SK-N-SH (cell line): ENCODE results near the gene TIMM10. TPM values are rescaled to one million over a fixed set of nuclear protein-coding genes. Genes with fewer than 3 reads are reported as not detected.

Source experiments
- CTCF ChIA-PET: fragments of 300-600, 350-600 bp; formaldehyde crosslinking; extraction: SDS; loops from one replicate; lab custom pipeline; 2021; lab: Yijun Ruan, JAX
- POLR2A ChIA-PET: fragments of 350-600 bp; sonication (Branson Sonifier 250); formaldehyde crosslinking; extraction: SDS; loops from one replicate; lab custom pipeline; 2020; ENCODE audit warnings: antibody characterized with exemption, inconsistent platforms; lab: Yijun Ruan, JAX
- DNase-seq: peaks from one replicate; pipeline ENCODE4 v3.0.0; 2012
- H2AFZ ChIP-seq: fragments of 200-600 bp; sonication (generic); 2 replicates; pipeline ENCODE4 v1.8.1; 2016; ENCODE audit warnings: antibody characterized with exemption, mild to moderate bottlenecking, low read depth
- H3F3A ChIP-seq: fragments of 200-600 bp; sonication (generic); replicated peaks from 2 replicates; pipeline ENCODE3; 2016; ENCODE audit warnings: antibody characterized with exemption, mild to moderate bottlenecking; ENCODE audit not compliant: insufficient read depth
- H3K27ac ChIP-seq, 2 experiments: fragments of 200-500 bp in 1 of 2; fragments of 200-600 bp in 1 of 2; sonication (Bioruptor generic) in 1 of 2; sonication (generic), shearing (Covaris generic) in 1 of 2; 2 replicates each; pipeline versions ENCODE4 v1.5.1 to v1.6.1; 2014 to 2016; ENCODE audit warnings: low read depth in 2 of 2, inconsistent platforms in 1 of 2, low read length in 1 of 2, mild to moderate bottlenecking in 1 of 2, mixed read lengths in 1 of 2
- H3K27me3 ChIP-seq: fragments of 200-600 bp; sonication (generic), shearing (Covaris generic); 2 replicates; pipeline ENCODE4 v1.6.1; 2016; ENCODE audit warnings: mixed run types; ENCODE audit not compliant: insufficient read depth
- H3K36me3 ChIP-seq, 2 experiments: fragments of 200-500 bp in 1 of 2; fragments of 200-600 bp in 1 of 2; sonication (Bioruptor generic) in 1 of 2; sonication (generic) in 1 of 2; replicated peaks in 1 of 2; 2 replicates each; pipeline versions ENCODE3 to v1.5.1; 2014 to 2016; ENCODE audit warnings: low read length in 1 of 2, mild to moderate bottlenecking in 1 of 2; ENCODE audit not compliant: insufficient read depth in 2 of 2, control insufficient read depth in 1 of 2
- H3K4me1 ChIP-seq, 2 experiments: fragments of 200-500 bp in 1 of 2; fragments of 200-600 bp in 1 of 2; sonication (Bioruptor generic) in 1 of 2; sonication (generic), shearing (Covaris generic) in 1 of 2; 2 replicates each; pipeline versions ENCODE4 v1.5.1 to v1.6.1; 2014 to 2016; ENCODE audit warnings: low read depth in 1 of 2, low read length in 1 of 2, mixed run types in 1 of 2; ENCODE audit not compliant: insufficient read depth in 2 of 2, control insufficient read depth in 1 of 2
- H3K4me2 ChIP-seq: fragments of 200-600 bp; sonication (generic), shearing (Covaris generic); 2 replicates; pipeline ENCODE4 v1.6.1; 2017; ENCODE audit warnings: mixed run types
- H3K4me3 ChIP-seq, 2 experiments: fragments of 200-500 bp in 1 of 2; fragments of 200-600 bp in 1 of 2; sonication (Bioruptor generic) in 1 of 2; sonication (generic), shearing (Covaris generic) in 1 of 2; 2 replicates each; pipeline versions ENCODE4 v1.5.1 to v1.8.1; 2014 to 2016; ENCODE audit warnings: low read depth in 2 of 2, inconsistent platforms in 1 of 2, low read length in 1 of 2, mild to moderate bottlenecking in 1 of 2, mixed read lengths in 1 of 2, moderate library complexity in 1 of 2
- H3K79me2 ChIP-seq: fragments of 200-600 bp; sonication (generic); 2 replicates; pipeline ENCODE4 v1.8.1; 2017; ENCODE audit warnings: mild to moderate bottlenecking; ENCODE audit not compliant: insufficient read depth
- H3K9ac ChIP-seq: fragments of 200-600 bp; sonication (generic); 2 replicates; pipeline ENCODE4 v1.6.1; 2017; ENCODE audit warnings: mixed run types
- H3K9me2 ChIP-seq: fragments of 200-600 bp; sonication (generic); 2 replicates; pipeline ENCODE4 v1.6.1; 2017; ENCODE audit warnings: mixed run types
- H3K9me3 ChIP-seq: fragments of 200-600 bp; sonication (generic); 2 replicates; pipeline ENCODE4 v1.6.1; 2017; ENCODE audit warnings: mixed run types, mild to moderate bottlenecking, moderate library complexity
- H4K20me1 ChIP-seq: fragments of 200-600 bp; sonication (generic); 2 replicates; pipeline ENCODE4 v1.6.1; 2017; ENCODE audit warnings: mild to moderate bottlenecking, mixed run types; ENCODE audit not compliant: insufficient read depth
- ELF1 ChIP-seq: IDR thresholded peaks from 2 replicates; pipeline ENCODE4 v1.4.0; 2012
- EP300 ChIP-seq, 2 experiments: IDR thresholded peaks; 2 replicates each; pipeline versions ENCODE4 v1.4.0 to v1.6.1; 2012; ENCODE audit warnings: borderline replicate concordance in 1 of 2, low read depth in 1 of 2, low read length in 1 of 2
- FOSL2 ChIP-seq: IDR thresholded peaks from 2 replicates; pipeline ENCODE4 v1.4.0; 2012; ENCODE audit warnings: low read depth, mild to moderate bottlenecking, moderate library complexity, borderline replicate concordance
- RAD21 ChIP-seq: IDR thresholded peaks from 2 replicates; pipeline ENCODE4 v1.6.1; 2012; ENCODE audit warnings: mild to moderate bottlenecking, low read length
- RCOR1 ChIP-seq: fragments of 150-350 bp; IDR thresholded peaks from 2 replicates; pipeline ENCODE4 v1.6.1; 2017; ENCODE audit warnings: antibody characterized with exemption, low read length
- SIN3A ChIP-seq: IDR thresholded peaks from 2 replicates; pipeline ENCODE4 v1.6.1; 2012; ENCODE audit warnings: low read depth, mild to moderate bottlenecking, low read length, moderate library complexity, borderline replicate concordance
- SMC3 ChIP-seq: IDR thresholded peaks from 2 replicates; pipeline ENCODE4 v1.6.1; 2012; ENCODE audit warnings: low read depth, low read length, improper control_type of control experiment
- TEAD4 ChIP-seq: IDR thresholded peaks from 2 replicates; pipeline ENCODE4 v1.4.0; 2012; ENCODE audit warnings: mild to moderate bottlenecking, borderline replicate concordance; ENCODE audit not compliant: insufficient read depth
- YY1 ChIP-seq: IDR thresholded peaks from 2 replicates; pipeline ENCODE4 v1.4.0; 2012; ENCODE audit warnings: low read depth, mild to moderate bottlenecking
- WGBS: methylation state at CpG from one replicate; pipeline ENCODE4 v1.1.6; 2017; ENCODE audit warnings: low lambda C conversion rate; 5-methylcytosine and 5-hydroxymethylcytosine counted together
- polyA plus RNA-seq, 3 experiments: library from polyadenylated mRNA; depleted of rRNA; stranded (reverse); fragments of >200 nt; gene quantifications; 2 replicates each; pipeline ENCODE4 v1.2.3, GENCODE V29; 2012
- TF ChIP-seq, protein P1 (sequence below): IDR thresholded peaks from 2 replicates; pipeline ENCODE4; 2012
- TF ChIP-seq, protein P2 (sequence below): fragments of 200-600 bp; sonication (generic); IDR thresholded peaks from 2 replicates; pipeline ENCODE4 v1.6.1; 2017; ENCODE audit warnings: antibody characterized with exemption, mild to moderate bottlenecking, moderate library complexity

The TIMM10 gene
- polyA plus RNA-seq, 1 of the 3 experiments (the other 2 are of a cell fraction) = 179 TPM

DNA sequence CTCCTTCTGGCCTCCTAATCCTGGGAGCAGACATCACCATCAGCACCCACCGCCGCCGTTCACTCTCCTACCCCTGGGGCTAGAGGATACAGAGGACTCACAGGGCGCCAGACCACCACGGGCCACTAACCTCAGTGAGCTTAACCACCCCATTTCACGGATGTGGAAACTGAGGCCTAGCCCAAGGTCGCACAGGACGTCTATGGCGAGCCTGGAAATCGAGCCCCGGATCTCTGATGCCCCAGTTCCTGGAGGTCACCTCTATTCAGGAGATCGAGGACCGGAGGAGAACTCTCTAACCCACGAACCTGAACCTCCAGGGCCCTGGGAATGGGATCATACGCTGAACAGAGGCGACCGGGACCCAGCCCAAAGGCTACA lies 349 bp downstream of the TIMM10 start:
- 2% methylated on average over 8 of the region's 17 CpGs for WGBS
- Histone ChIP-seq H3K4me2 (peak overlapping the region; percentile 91), H3K9ac (peak overlapping the region; percentile 82), H3K4me3 (peak overlapping the region; percentile 83 to 95), H3K79me2 (peaks cover 26% of the 10 kb centered on the region), H3K9me2 (no peaks in the 10 kb centered on the region), H3K27me3 (no peaks in the 10 kb centered on the region), H2AFZ (peak overlapping the region; percentile 94), H3K9me3 (no peaks in the 10 kb centered on the region), H3F3A (no peaks in the 10 kb centered on the region), H3K4me1 (peaks cover 0 to 9% of the 10 kb centered on the region in 2 experiments; a peak in 2 of 4 replicates), H4K20me1 (no peaks in the 10 kb centered on the region; the same call in 1 of the 2 replicates), H3K27ac (peak overlapping the region; percentile 11 to 29; a peak in 3 of 4 replicates), H3K36me3 (peaks cover 0 to 12% of the 10 kb centered on the region in 2 experiments)
- ChIA-PET POLR2A (interaction anchor here (1.0 kb wide), 1 partner anchor 36 kb away, joined by 3 read pairs; no protein-coding TSS in a partner anchor), CTCF (interaction anchor here (1.6 to 14.1 kb wide), 6 partner anchors 14 to 180 kb away, joined by 3 to 517 read pairs (median 56); partner anchors contain the start of genes RTN4RL2, SLC43A1 and UBE2L6)
- TF ChIP-seq EP300 (IDR thresholded peaks at IDR 0.05; ENCODE audit: borderline replicate concordance in 1 of 2, low read depth in 1 of 2, low read length in 1 of 2) (no peak), ELF1 (no peak), FOSL2 (no peak), YY1 (no peak), RCOR1 (0 out of 2 replicates have a peak, but pooled peaks have one; percentile 41)
- no peak for DNase-seq

DNA sequence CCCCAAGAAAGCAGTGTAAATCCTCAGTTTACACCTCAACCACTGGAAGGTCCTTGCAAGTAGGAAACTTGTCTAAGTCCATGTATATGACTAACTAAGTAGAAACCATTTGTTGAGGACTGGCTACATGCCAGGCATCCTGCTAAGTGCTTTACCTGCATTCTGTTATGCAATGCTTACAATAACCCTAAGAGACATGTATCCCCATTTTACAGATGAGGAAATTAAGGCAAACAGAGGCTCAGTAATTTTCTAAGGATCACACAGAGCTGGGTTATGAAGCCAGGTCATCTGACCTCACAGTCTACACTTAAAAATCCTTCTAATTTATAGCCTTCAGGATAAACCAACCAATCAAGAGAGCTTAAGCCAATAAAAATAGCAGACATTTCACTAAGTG lies 1.5 kb downstream of the TIMM10 start:
- Histone ChIP-seq H3K27ac (no peak overlapping the region), H3F3A (no peaks in the 10 kb centered on the region), H3K4me1 (peaks cover 0 to 9% of the 10 kb centered on the region in 2 experiments; a peak in 2 of 4 replicates), H3K9me2 (no peaks in the 10 kb centered on the region), H4K20me1 (no peaks in the 10 kb centered on the region; the same call in 1 of the 2 replicates), H3K79me2 (peaks cover 26% of the 10 kb centered on the region), H3K4me3 (no peak overlapping the region), H3K27me3 (no peaks in the 10 kb centered on the region), H3K36me3 (peaks cover 0 to 12% of the 10 kb centered on the region in 2 experiments), H3K4me2 (no peak overlapping the region), H2AFZ (no peak overlapping the region), H3K9me3 (no peaks in the 10 kb centered on the region), H3K9ac (peak overlapping the region; percentile 82; the same call in 1 of the 2 replicates)
- POLR2A ChIA-PET = no interaction called here
- DNase-seq = no peak
- CTCF ChIA-PET = interaction anchor here (1.6 to 14.1 kb wide), 6 partner anchors 13 to 115 kb away, joined by 6 to 517 read pairs (median 58); partner anchors contain the start of genes RTN4RL2, SLC43A1 and UBE2L6
- TF ChIP-seq, protein P1, sequence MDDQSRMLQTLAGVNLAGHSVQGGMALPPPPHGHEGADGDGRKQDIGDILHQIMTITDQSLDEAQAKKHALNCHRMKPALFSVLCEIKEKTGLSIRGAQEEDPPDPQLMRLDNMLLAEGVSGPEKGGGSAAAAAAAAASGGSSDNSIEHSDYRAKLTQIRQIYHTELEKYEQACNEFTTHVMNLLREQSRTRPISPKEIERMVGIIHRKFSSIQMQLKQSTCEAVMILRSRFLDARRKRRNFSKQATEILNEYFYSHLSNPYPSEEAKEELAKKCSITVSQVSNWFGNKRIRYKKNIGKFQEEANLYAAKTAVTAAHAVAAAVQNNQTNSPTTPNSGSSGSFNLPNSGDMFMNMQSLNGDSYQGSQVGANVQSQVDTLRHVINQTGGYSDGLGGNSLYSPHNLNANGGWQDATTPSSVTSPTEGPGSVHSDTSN = no peak

DNA sequence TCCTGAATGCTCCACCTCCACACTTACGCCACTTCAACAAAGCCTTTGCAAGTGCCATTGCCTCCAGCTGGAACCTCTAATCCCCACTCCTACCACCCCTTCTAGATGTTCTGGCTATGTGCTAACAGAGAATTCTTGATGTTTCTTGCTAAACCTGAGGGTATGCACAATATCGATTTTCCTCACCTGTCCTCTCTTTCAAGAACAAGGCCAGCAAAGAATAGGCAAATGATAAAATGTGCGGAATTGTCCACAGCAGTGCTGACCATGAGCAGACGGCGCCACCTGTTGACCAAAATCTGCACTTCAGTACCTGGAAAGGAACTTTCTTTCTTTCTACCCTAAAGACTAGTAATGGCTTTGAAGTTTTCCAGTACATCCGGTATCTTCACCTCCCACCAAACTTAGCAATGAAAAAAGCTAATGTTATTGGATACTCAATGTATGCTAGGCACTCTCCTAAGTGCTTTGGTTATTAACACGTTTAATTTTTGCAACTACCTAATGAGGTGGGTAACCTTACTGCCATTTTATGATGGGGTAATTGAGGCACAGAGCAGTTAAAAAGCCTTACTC lies 3.4 kb downstream of the TIMM10 start:
- no peak overlapping the region for H3K9ac ChIP-seq
- no peaks in the 10 kb centered on the region for H3F3A ChIP-seq
- CTCF ChIA-PET = interaction anchor here (0.7 to 14.1 kb wide), 45 partner anchors 9 to 203 kb away, joined by 3 to 517 read pairs (median 5); partner anchors contain the start of genes MED19, RTN4RL2, SLC43A1 and SMTNL1
- WGBS = 18% methylated on average over 7 of the region's 7 CpGs
- no peak overlapping the region for H2AFZ ChIP-seq
- H3K27me3 ChIP-seq = no peaks in the 10 kb centered on the region
- no peak overlapping the region; a peak in 1 of 4 replicates for H3K4me3 ChIP-seq
- peaks cover 0 to 9% of the 10 kb centered on the region in 2 experiments; a peak in 2 of 4 replicates for H3K4me1 ChIP-seq
- peak; percentile 52 for DNase-seq
- H3K9me2 ChIP-seq = no peaks in the 10 kb centered on the region
- TF ChIP-seq TEAD4 (no peak), RAD21 (peak; percentile 95), SIN3A (no peak), SMC3 (peak; percentile 85)
- TF ChIP-seq, protein P2, sequence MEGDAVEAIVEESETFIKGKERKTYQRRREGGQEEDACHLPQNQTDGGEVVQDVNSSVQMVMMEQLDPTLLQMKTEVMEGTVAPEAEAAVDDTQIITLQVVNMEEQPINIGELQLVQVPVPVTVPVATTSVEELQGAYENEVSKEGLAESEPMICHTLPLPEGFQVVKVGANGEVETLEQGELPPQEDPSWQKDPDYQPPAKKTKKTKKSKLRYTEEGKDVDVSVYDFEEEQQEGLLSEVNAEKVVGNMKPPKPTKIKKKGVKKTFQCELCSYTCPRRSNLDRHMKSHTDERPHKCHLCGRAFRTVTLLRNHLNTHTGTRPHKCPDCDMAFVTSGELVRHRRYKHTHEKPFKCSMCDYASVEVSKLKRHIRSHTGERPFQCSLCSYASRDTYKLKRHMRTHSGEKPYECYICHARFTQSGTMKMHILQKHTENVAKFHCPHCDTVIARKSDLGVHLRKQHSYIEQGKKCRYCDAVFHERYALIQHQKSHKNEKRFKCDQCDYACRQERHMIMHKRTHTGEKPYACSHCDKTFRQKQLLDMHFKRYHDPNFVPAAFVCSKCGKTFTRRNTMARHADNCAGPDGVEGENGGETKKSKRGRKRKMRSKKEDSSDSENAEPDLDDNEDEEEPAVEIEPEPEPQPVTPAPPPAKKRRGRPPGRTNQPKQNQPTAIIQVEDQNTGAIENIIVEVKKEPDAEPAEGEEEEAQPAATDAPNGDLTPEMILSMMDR = peak; percentile 95
- no peak overlapping the region for H3K27ac ChIP-seq
- peaks cover 26% of the 10 kb centered on the region for H3K79me2 ChIP-seq
- H3K4me2 ChIP-seq = no peak overlapping the region
- peaks cover 0 to 12% of the 10 kb centered on the region in 2 experiments for H3K36me3 ChIP-seq
- no peaks in the 10 kb centered on the region for H3K9me3 ChIP-seq
- no peaks in the 10 kb centered on the region; the same call in 1 of the 2 replicates for H4K20me1 ChIP-seq
- POLR2A ChIA-PET = interaction anchor here (0.6 to 3.1 kb wide), 2 partner anchors 12 to 34 kb away, joined by 3 to 12 read pairs; no protein-coding TSS in a partner anchor
